ENCODE measurements around the gene BHMT.
A peak's percentile ranks its signal among the peaks of the same experiment; 100 is the strongest.

The BHMT gene

GRCh38 chr5:79086116-79086515, 25.5 kb upstream of the BHMT start:
- H3K27me3 Mint-ChIP-seq (ENCODE audit: low read depth) = no peaks in the 10 kb centered on the region
- no peak overlapping the region for H3K27ac Mint-ChIP-seq
- TF ChIP-seq CTCF (IDR thresholded peaks at IDR 0.05; ENCODE audit: unreplicated experiment in 3 of 3) = no peak
- no peaks in the 10 kb centered on the region for H3K9me3 Mint-ChIP-seq
- H3K4me3 Mint-ChIP-seq = no peak overlapping the region
- H3K36me3 Mint-ChIP-seq (ENCODE audit: low read depth) = no peaks in the 10 kb centered on the region
- H3K4me1 Mint-ChIP-seq = no peaks in the 10 kb centered on the region

- no peak for TF ChIP-seq CTCF (IDR thresholded peaks at IDR 0.05; ENCODE audit: unreplicated experiment in 3 of 3)
- Mint-ChIP-seq H3K4me1 (no peaks in the 10 kb centered on the region), H3K27me3 (ENCODE audit: low read depth) (no peaks in the 10 kb centered on the region), H3K27ac (no peak overlapping the region), H3K9me3 (no peaks in the 10 kb centered on the region), H3K4me3 (no peak overlapping the region), H3K36me3 (ENCODE audit: low read depth) (no peaks in the 10 kb centered on the region)
These were observed 23.1 kb upstream of the BHMT start for GRCh38 chr5:79088507-79088906.

GRCh38 chr5:79091064-79091463, 20.5 kb upstream of the BHMT start:
- Mint-ChIP-seq H3K36me3 (ENCODE audit: low read depth) (no peaks in the 10 kb centered on the region), H3K4me3 (no peak overlapping the region), H3K9me3 (no peaks in the 10 kb centered on the region), H3K27ac (no peak overlapping the region), H3K4me1 (no peaks in the 10 kb centered on the region), H3K27me3 (ENCODE audit: low read depth) (no peaks in the 10 kb centered on the region)
- TF ChIP-seq CTCF (IDR thresholded peaks at IDR 0.05; ENCODE audit: unreplicated experiment in 3 of 3) = no peak

GRCh38 chr5:79093762-79094161, 17.8 kb upstream of the BHMT start:
- TF ChIP-seq CTCF (IDR thresholded peaks at IDR 0.05; ENCODE audit: unreplicated experiment in 3 of 3) = no peak
- H3K9me3 Mint-ChIP-seq = no peaks in the 10 kb centered on the region
- H3K4me1 Mint-ChIP-seq = no peaks in the 10 kb centered on the region
- H3K4me3 Mint-ChIP-seq = no peak overlapping the region
- H3K36me3 Mint-ChIP-seq (ENCODE audit: low read depth) = no peaks in the 10 kb centered on the region
- H3K27ac Mint-ChIP-seq = peak overlapping the region in 1 of 3 experiments; percentile 12
- H3K27me3 Mint-ChIP-seq (ENCODE audit: low read depth) = no peaks in the 10 kb centered on the region

GRCh38 chr5:79105868-79106267, 5.7 kb upstream of the BHMT start:
- H3K27me3 Mint-ChIP-seq (ENCODE audit: low read depth) = peaks cover 48% of the 10 kb centered on the region
- peaks cover 8% of the 10 kb centered on the region for H3K9me3 Mint-ChIP-seq

More at GRCh38 chr5:79105868-79106267, 5.7 kb upstream of the BHMT start:
- H3K4me1 Mint-ChIP-seq = no peaks in the 10 kb centered on the region
- TF ChIP-seq CTCF (IDR thresholded peaks at IDR 0.05; ENCODE audit: unreplicated experiment in 3 of 3) = no peak
- H3K4me3 Mint-ChIP-seq = no peak overlapping the region
- H3K27ac Mint-ChIP-seq = no peak overlapping the region
- H3K36me3 Mint-ChIP-seq (ENCODE audit: low read depth) = no peaks in the 10 kb centered on the region
